Activated CD4-positive, alpha-beta T cell treated with anti-CD3 and anti-CD28 coated beads for 1 hour (primary cell): ENCODE data around the gene CAPN5.

Source experiments
- DNase-seq: peaks from one replicate; pipeline ENCODE4 v3.0.0-alpha.2; 2020

The CAPN5 gene

DNA sequence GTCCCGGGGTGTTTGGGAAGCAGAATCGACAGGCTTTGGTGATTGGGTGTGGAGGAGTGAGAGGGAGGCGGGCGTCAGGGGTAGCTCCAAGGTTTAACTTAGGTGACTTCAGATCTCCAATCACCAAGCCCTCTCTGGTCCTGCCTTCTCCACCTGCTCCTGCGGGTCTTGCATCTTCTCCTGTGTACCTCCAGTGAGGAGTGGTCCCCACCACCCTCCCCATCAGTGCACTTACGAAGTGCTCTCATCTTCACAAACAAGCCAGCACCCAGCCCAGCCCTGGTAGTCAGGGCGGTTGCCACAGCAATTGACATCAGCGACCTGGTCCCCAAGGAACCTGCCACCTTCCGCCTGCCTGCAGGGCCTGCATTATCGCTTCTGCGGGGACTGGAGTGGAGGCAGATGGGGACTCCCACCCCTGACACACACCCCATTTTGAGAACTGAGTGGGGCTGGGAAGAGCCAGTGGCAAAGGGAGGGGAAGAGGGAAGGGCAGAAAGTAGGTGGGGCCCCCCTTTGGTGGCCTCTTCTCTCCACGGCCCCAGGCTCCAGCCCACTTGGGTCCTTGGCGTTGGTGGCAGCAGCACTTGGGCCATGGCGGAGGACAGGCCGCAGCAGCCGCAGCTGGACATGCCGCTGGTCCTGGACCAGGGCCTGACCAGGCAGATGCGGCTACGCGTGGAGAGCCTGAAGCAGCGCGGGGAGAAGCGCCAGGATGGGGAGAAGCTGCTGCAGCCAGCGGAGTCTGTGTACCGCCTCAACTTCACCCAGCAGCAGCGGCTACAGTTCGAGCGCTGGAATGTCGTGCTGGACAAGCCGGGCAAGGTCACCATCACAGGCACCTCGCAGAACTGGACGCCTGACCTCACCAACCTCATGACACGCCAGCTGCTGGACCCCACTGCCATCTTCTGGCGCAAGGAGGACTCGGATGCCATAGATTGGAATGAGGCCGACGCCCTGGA is 35.8 kb downstream of the CAPN5 start, which contains the start of gene OMP:
Gene OMP (plus strand): TSS at position 595 of the 965 bp plus-strand sequence. CDS start 0 bp downstream, at position 595.
- no peak for DNase-seq

DNA sequence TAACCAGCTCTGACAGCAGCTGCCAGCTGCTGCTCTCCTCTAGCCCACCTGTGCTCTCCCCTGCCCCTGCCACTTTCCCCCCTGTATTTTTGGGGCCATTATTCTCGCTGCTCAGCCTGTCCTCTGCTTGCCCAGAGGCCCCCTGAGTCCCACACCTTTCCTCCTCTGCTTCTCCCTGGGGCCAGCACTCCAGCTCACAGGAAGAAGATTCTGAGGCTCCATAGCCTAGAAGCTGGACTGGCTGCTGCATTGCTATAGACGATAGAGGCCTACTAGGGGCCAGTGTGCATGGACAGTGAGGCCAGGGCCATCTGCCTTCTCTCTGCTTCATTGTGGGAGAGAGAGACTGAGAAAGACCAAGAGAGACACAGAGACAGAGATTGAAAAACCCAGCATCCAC is 36.5 kb downstream of the CAPN5 start:
- no peak for DNase-seq

DNA sequence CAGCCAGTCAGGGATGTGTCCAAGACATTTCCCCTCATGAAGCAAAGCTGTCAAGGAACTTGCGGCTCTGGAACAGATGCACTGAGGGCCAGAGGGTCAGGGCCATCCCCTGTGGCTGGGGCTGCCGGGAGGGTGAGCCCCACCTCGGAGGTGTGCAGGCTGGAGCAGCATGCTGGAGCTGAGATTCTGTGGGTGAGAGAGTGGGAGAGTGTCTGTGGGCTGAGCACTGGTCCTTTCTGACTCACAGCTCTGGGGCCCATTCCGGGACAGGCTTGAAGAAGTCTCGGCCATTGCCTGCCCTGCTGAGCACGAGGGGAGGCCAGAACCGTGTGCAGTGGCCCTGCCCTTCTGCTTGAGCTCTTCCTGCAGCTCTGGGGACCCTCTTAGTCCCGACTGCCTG is 38.0 kb downstream of the CAPN5 start:
- DNase-seq, result no peak

DNA sequence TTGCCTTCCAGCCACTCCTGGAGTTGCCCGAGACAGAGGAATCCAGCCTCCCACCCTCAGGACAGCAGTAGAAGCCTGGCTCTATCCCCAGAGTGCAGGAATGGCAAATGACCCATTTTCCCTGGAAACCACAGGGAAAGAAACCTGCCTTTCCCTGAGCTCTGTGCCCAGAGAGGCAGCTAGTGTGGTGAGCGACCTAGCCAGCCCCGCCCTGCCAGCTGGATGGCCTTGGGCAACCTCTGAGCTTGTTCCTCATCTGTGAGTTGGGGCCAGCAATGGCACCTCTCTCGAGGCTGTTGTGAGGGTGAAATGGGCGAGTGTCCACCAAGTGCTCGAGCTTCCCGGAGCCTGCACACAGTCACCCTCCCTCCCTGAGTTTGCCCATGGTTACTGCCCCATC is 39.5 kb downstream of the CAPN5 start:
- DNase-seq, result no peak

DNA sequence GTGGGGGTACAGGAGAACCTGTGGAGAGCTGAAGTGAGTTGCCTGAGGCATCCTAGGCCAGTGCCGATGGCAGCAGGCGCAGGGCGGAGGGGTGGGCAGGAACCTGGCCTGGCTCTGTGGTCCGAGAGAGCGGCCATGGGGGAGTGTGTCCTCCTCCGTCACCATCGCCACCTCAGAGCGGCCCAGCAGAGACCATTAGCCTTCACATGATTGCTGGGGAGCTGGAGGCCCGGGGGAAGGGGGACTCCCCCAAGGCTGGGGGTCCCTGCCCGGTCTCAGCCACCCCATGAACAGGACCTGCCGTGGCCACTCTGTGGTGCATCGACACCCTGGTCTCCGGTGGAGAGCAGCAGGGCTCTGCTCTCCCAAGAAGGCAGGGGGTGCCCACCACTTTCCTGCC is 40.0 kb downstream of the CAPN5 start:
- no peak for DNase-seq

DNA sequence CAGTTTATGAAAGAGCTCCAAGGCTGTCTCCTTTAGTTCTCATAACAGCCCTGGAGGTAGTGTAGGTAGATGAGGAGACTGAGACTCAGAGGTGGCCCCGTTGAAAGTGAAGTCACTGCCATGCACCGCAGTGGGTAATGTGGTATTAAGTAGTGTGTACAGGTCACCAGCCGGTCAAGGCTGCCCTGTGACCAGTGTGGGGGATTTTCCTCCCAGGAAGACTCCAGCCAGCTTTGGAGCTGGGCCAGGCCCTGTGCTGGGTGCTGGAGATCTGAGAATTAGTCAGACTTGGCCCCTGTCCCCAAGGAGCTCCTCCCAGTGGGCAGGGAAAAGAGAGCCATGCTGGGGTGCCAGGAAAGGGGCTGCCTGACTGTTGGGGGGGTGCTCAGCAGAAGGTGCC is 41.2 kb downstream of the CAPN5 start:
- DNase-seq, result no peak

DNA sequence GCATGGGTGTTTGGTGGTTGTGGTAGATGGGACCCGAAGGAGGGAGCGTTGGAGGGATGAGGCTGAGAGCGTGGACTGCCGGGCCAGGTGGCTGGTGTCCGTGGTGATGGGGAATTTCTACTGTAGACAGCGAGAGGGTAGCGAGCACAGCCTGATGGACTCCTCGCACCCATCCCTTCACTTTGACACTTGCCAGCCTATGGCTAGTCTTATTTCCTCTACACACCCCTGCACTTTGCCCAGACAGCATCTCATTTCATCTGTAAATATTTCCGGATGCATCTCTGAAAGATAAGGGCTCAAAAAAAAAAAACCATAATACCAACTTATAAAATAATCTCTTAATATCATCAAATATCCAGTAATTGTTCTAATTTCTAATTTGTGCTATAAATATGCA is 41.7 kb downstream of the CAPN5 start:
- no peak for DNase-seq

DNA sequence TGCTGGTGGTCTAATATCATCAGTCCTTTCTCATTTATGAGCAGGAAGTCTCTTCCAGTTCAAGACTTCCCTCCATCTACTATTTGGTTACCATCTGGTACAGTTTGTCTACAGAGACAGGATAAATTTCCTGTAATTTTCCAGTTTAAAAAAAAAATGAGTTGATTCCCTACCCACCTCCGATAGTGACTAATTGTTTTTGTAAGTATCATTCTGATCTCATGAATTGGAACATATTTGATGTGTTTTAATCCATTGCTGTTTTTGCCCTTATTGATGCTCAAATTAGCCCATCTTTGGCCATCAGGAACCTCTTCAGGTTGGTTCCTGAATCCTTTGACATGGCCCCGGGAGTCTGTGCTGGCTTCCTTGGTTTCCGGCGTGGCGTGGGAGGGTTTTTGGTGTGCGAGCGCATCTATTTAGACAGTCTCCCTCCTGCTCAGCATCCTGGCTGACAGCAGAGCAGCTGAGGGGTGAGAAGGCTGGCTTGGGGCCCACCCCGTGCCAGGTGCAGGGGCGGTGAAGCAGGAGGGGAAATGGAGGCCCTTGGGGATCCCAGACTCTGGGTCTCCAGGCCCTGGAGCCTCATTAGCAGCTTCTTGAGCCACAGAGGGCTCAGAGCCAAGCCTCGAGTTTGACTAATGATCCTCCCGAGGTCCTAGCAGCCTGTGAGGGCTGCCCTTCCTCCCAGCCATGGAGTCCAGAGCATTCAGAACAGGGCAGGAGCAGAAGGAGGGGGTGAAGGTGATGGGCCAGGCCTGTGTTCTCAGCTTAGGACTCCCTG is 42.7 kb downstream of the CAPN5 start:
- DNase-seq, result no peak

DNA sequence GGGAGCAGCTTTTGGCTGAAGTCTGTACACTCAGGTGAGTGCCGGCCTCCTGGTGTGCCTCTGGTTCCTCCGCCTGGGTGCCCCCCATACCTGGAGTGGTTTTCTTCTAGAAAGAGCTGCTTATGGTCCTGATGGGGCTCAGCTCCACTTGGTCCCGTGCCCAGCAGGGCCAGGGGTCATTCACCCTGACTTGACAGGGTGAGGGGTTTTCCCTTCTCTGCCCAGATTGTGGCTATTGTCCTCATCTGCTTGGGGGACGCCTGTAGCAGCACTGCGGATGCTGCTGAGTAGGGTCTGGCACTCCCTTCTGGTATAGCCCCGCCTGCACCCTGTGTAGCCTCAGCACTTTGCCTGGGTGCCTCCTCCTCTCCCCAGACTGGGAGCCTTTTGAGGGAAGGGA is 44.1 kb downstream of the CAPN5 start:
- DNase-seq, result no peak

DNA sequence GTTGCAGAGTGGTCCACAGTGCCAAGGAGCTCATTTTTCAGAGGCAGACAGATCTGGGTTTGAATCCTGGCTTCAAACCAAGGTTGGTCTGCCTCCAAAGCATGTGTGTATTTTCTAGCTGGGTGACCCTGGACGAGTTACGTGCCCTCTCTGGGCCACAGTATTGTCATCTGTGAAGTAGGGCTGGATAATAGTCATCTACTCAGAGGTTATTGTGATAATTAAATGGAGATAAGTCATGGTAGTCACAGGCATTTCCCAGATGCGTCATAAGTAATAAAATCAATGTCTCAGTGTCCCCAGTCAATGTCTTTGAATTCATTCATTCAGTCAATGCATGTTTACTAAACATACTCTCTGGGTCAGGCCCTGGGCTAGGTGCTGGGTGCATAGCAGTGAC is 44.5 kb downstream of the CAPN5 start:
- no peak for DNase-seq

DNA sequence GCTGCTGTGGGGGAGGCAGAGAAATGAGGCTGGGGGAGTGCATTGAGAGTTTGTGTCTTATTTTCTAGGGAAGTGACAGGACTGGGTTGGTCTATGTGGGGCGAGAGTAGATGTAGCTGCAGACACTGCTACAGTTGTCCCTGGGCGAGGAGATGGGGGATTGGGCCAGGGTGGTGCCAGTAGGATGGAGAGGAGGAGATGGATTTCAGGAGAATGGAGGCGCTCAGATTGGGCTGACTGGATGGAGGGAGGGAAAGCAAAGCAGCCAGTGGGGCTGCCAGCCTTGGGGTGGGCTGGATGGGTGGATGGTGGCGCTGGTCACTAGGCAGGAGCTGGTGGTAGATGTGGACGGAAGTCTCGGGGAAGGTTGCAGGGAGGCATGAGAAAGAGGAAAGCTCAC is 45.2 kb downstream of the CAPN5 start:
- no peak for DNase-seq

DNA sequence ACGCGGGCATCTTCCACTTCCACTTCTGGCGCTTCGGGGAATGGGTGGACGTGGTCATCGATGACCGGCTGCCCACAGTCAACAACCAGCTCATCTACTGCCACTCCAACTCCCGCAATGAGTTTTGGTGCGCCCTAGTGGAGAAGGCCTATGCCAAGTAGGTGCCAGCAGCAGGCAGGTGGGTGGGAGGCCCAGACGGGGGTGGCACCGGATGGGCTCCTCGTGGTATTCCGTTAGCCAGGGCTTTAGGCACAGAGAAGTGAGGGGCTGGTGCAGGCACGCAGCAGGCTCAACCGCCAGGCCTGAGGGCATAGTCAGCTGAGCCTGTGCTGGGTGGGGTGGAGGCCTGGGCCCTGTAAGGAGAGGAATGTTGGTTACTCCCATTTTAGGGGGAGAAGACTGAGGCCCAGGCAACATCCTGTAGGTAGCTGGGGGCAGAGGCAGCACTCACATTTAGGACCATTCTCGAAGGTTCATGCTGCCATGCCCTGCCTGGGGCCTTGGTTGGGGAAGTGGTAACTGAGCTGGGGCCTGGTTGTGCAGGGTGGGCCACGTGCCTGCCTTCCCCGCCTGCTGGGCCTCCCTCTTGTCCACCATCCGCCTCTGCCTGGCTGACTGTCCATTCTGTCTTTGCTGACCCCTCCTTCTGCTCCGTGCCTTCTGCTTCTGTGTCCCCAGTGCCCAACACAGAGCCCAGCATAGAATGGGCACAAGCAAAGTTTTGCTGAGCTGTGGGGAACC is 46.0 kb downstream of the CAPN5 start:
- no peak for DNase-seq

DNA sequence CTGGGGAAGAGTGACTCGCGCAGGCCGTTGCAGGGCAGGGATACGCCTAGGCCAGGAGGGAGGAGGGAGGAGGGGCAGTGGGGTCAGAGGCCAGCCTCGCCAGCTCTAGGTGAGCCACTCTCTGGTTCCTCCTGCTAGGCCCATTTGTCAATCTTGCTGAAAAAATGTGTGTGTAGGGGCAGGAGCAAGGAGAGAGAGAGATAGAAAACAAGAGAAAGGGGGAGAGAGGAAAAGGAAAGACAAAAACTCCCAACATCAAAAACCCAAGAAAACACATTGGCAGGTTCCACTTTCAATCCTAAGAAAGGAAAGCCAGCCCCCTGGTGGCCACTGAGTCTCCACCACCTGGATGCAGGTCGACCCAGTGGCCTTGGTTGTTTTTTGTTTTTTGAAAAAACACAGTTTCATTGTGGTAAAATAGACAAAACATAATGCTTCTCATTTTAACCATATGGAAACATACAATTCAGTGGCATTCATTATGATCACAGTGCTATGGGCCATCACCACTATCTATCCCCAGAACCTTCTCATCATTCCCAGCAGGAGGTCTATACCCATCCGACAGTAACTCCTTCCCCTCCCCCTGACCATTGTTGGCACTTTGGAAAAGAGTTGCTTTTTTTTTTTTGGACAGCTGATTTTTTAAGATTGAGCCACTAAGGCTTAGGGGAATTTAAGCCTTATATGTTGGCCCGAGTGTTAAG is 46.8 kb downstream of the CAPN5 start:
- no peak for DNase-seq

DNA sequence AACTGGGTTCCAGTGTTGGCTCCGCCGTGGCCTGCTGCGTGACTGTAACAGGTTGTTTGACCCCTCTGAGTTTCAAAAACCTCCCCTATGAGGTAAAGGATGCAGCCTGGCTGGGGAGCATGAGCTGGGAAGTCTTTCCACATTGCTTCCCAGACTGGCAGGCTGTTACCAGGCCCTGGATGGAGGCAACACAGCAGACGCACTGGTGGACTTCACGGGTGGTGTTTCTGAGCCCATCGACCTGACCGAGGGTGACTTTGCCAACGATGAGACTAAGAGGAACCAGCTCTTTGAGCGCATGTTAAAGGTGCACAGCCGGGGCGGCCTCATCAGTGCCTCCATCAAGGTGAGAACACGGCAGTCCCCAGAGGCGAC is 47.3 kb downstream of the CAPN5 start:
- no peak for DNase-seq

DNA sequence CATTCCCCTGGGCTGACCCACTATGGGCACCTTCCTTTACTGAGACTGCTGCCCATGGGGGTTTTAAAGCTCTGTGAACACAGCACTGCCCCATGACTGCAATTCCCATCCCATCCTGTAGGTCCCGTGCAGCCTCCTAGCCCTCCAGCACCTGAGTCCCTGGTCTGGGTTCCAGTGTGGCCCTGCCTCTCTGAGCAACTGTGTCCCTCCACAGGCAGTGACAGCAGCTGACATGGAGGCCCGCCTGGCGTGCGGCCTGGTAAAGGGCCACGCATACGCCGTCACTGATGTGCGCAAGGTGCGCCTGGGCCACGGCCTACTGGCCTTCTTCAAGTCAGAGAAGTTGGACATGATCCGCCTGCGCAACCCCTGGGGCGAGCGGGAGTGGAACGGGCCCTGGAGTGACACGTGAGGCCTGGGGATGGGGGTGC is 48.4 kb downstream of the CAPN5 start:
- DNase-seq, result no peak

DNA sequence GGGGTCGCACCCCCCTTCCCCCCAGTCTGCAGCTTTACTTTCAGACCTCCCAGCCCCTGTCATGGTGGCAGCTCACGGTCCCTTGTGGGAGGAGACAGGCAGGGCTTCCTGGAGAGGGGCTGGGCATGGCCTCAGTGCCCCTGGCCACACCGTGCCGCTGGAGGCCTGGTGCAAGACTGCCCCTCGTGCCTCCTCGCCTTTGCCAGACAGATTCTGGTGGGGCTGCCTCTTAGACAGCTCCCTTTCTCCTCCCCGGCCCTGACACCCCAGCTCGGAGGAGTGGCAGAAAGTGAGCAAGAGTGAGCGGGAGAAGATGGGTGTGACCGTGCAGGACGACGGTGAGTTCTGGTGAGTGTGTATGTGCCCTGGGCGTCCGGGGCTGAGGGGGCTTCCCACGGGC is 49.2 kb downstream of the CAPN5 start:
- no peak for DNase-seq

DNA sequence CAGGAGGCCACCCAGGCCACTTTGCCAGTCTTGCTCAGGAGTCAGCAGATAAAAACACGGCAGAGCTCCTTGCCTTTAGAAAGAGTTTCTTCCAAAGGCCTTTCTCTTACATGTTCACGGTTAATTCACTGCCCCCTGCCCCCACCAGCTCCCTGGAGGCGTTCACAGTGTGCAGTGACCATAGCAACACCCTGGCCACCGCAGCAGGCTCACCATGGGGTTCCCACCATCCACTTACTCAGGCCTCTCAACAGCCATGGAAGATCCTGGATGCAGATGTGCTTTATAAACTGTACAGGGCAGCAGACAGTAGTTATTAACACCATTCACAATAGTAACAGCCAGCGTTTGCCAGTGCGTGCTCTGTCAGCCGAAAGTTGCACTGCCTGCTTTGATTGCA is 50.7 kb downstream of the CAPN5 start:
- DNase-seq, result no peak

DNA sequence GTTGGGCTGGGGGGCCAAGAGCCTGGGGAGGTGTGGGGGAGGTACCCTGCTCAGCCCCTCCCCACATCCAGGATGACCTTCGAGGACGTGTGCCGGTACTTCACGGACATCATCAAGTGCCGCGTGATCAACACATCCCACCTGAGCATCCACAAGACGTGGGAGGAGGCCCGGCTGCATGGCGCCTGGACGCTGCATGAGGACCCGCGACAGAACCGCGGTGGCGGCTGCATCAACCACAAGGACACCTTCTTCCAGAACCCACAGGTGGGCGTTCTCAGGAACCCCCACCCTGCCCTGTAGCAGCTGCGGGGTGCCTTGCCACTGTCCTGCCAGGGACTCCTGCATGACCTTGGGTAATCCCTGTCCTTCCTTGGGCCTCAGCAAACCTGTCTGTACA is 51.3 kb downstream of the CAPN5 start:
- DNase-seq, result no peak

DNA sequence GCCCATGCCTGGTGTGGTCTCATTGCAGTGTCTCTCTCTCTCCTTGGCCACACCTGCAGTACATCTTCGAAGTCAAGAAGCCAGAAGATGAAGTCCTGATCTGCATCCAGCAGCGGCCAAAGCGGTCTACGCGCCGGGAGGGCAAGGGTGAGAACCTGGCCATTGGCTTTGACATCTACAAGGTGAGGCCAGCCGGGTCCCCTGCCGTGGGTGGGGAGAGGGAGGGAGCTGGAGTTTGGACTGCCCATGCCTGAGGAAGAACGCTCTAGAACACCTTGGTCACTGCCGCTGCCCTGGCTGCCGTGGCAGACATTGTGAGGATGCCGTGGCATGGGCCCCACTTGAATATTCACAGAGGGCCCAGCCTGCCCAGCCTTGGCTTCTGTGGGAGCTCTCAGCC is 52.2 kb downstream of the CAPN5 start:
- DNase-seq, result no peak

DNA sequence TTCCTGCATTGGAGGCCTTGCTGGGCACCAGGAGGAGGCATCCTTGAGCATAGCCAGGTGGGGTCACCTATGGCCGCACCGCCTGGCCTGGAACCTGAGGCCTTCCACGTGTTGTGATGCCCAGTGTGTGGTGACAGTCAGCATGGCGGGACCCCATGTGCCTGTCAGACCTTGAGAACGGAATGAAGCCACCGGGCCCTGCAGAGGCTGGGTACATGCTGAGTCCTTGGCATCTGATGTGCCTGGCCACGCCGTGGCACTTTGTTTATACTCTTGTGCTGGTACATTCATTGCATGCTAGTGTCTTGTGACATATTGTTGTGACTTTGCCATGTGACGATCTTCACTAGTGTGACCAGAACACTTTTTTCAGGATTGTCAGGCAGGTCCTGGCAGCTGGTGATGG is 52.8 kb downstream of the CAPN5 start:
- DNase-seq, result no peak

DNA sequence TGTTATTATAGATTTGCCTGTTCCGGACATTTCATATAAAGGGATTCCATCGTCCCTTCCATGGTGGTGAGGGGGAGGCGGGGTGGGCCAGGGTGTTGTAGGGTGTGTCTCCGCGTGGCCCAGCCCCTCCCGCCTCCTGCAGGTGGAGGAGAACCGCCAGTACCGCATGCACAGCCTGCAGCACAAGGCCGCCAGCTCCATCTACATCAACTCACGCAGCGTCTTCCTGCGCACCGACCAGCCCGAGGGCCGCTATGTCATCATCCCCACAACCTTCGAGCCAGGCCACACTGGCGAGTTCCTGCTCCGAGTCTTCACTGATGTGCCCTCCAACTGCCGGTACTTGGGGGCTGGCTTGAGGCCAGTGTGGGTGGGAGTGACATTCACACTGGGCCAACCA is 53.8 kb downstream of the CAPN5 start:
- no peak for DNase-seq

DNA sequence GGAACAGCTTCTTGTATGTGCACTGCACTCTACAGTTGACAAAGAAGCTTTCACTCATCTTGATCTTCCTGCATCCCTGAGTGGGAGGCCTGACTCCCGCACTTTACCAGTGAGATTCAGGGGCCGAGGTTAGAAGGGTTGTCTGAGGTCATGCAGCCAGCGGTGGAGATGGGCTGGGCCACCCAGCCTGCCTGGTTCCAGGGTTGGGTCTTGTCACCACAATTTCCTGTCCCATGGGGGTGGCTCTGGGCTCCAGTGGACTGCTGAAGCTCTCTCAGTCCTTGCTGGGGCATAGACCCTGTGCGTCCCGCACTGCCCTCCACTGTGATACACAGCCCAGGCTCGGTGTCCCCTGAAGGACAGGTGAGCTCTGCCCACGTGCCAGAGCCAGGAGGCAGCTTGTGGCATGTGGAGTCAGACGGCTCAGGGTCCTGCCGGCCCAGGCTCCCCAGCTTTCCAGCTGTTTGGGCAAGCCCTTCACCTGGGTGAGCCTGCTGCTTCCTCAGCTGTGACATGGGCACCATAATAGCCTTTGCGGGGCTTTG is 54.4 kb downstream of the CAPN5 start:
- no peak for DNase-seq
